Upper lobe of left lung (tissue), 4 donors: ENCODE data around the gene LARP4B.

Source experiments
- EP300 ChIP-seq, 4 donors: sonication (generic); formaldehyde crosslinking; IDR thresholded peaks; one replicate each; pipeline ENCODE4 v1.5.1; 2017; ENCODE audit warnings: antibody characterized with exemption in 4 of 4, control low read depth in 2 of 4
- POLR2A ChIP-seq, 4 donors: fragments of 450-650 bp; IDR thresholded peaks; one replicate each; pipeline ENCODE4 v1.5.1; 2016 to 2017; ENCODE audit warnings: antibody characterized with exemption in 4 of 4, mild to moderate bottlenecking in 2 of 4
- POLR2AphosphoS5 ChIP-seq, 2 donors: sonication (generic); formaldehyde crosslinking; IDR thresholded peaks; one replicate each; pipeline ENCODE4 v1.5.1; 2017; ENCODE audit warnings: antibody characterized with exemption in 2 of 2
- TF ChIP-seq, protein P1 (sequence below), 6 experiments: fragments of 450-650 bp in 4 of 6; fragments of 200-600 bp in 2 of 6; sonication (generic) in 2 of 6; IDR thresholded peaks; one replicate each; pipeline ENCODE4 v1.5.1; 2016 to 2019; ENCODE audit warnings: antibody characterized with exemption in 6 of 6

DNA sequence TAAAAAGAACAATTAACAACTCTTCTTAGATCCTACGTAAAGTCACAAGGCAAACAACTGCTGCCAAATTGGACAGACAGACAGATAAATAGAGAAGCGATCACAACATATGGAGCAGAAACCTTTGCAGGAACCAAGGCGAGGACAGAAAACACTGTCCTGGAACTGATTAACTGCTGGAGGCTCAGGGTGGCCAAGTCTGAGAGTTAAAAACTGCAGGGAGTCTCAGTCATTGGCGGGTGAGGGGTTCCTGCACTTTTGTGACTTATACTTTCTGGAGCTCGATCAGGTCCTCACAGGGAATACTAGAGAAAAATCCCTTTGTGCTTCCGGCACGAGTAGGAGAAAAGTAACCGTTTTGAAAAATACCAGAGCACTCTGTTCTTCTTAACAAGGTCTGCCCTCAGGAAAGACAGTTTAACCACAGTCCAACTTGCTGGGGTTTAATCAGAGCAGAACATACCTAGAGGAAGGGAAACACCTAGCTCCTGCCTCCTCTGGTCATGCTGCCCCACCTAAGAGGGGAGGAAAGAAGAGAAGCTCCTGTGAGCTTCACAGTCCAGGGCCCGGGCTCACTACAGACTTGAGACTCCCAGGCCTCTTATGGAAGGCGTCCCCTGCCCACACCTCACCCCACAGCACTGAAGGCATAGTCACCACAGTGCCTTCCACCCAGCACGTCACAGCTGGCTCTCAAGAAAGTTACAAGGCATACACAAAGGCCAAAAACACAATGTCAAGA is 74.9 kb downstream of the LARP4B start:
- TF ChIP-seq, protein P1, sequence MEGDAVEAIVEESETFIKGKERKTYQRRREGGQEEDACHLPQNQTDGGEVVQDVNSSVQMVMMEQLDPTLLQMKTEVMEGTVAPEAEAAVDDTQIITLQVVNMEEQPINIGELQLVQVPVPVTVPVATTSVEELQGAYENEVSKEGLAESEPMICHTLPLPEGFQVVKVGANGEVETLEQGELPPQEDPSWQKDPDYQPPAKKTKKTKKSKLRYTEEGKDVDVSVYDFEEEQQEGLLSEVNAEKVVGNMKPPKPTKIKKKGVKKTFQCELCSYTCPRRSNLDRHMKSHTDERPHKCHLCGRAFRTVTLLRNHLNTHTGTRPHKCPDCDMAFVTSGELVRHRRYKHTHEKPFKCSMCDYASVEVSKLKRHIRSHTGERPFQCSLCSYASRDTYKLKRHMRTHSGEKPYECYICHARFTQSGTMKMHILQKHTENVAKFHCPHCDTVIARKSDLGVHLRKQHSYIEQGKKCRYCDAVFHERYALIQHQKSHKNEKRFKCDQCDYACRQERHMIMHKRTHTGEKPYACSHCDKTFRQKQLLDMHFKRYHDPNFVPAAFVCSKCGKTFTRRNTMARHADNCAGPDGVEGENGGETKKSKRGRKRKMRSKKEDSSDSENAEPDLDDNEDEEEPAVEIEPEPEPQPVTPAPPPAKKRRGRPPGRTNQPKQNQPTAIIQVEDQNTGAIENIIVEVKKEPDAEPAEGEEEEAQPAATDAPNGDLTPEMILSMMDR (IDR thresholded peaks at IDR 0.05) = no peak
- TF ChIP-seq EP300 (IDR thresholded peaks at IDR 0.05) = no peak
- no peak for TF ChIP-seq POLR2AphosphoS5 (IDR thresholded peaks at IDR 0.05)
- TF ChIP-seq POLR2A (IDR thresholded peaks at IDR 0.05) = no peak
